ENCODE data around the gene TMEM214.

The TMEM214 gene

GRCh38 chr2:26989156-26989555 lies 43.6 kb upstream of the TMEM214 start:
- CTCF ChIA-PET: interaction anchor here (0.6 to 1.4 kb wide), 2 partner anchors 21 to 28 kb away, joined by 5 read pairs; no protein-coding TSS in a partner anchor
- POLR2A ChIA-PET: no interaction called here
- no peak for DNase-seq (ENCODE audit: extremely low spot score)
- TF ChIP-seq TARDBP (IDR thresholded peaks at IDR 0.05) (no peak), PKNOX1 (IDR thresholded peaks at IDR 0.05) (no peak), CTBP1 (IDR thresholded peaks at IDR 0.05; ENCODE audit: borderline replicate concordance) (no peak), FOXA1 (IDR thresholded peaks at IDR 0.05) (no peak), FOXM1 (IDR thresholded peaks at IDR 0.05; ENCODE audit: borderline replicate concordance) (no peak), NFRKB (IDR thresholded peaks at IDR 0.05) (no peak), L3MBTL2 (conservative IDR thresholded peaks at IDR 0.05) (no peak), ELF4 (IDR thresholded peaks at IDR 0.05) (no peak), ARNT (IDR thresholded peaks at IDR 0.05) (no peak), SP1 (IDR thresholded peaks at IDR 0.05) (no peak), ZNF384 (IDR thresholded peaks at IDR 0.05) (no peak), LEF1 (IDR thresholded peaks at IDR 0.05; ENCODE audit: borderline replicate concordance) (no peak), FOXK2 (IDR thresholded peaks at IDR 0.05) (no peak), SUZ12 (IDR thresholded peaks at IDR 0.05) (no peak), BHLHE40 (IDR thresholded peaks at IDR 0.05; ENCODE audit: borderline replicate concordance) (no peak), HDGF (IDR thresholded peaks at IDR 0.05; ENCODE audit: borderline replicate concordance) (no peak)

GRCh38 chr2:26991717-26992116 lies 41.0 kb upstream of the TMEM214 start:
- DNase-seq (ENCODE audit: extremely low spot score): no peak
- POLR2A ChIA-PET: no interaction called here
- TF ChIP-seq ELF4 (IDR thresholded peaks at IDR 0.05) (no peak), SUZ12 (IDR thresholded peaks at IDR 0.05) (no peak)
- CTCF ChIA-PET: no interaction called here

GRCh38 chr2:26993768-26994167 lies 39.0 kb upstream of the TMEM214 start:
- no peak for DNase-seq (ENCODE audit: extremely low spot score)
- POLR2A ChIA-PET: no interaction called here
- no peak for TF ChIP-seq FOXM1 (IDR thresholded peaks at IDR 0.05; ENCODE audit: borderline replicate concordance)
- TF ChIP-seq TARDBP (IDR thresholded peaks at IDR 0.05): no peak
- no peak for TF ChIP-seq CTBP1 (IDR thresholded peaks at IDR 0.05; ENCODE audit: borderline replicate concordance)
- no peak for TF ChIP-seq PKNOX1 (IDR thresholded peaks at IDR 0.05)
- no peak for TF ChIP-seq SP1 (IDR thresholded peaks at IDR 0.05)
- TF ChIP-seq BHLHE40 (IDR thresholded peaks at IDR 0.05; ENCODE audit: borderline replicate concordance): no peak
- TF ChIP-seq FOXK2 (IDR thresholded peaks at IDR 0.05): no peak
- no peak for TF ChIP-seq ELF4 (IDR thresholded peaks at IDR 0.05)
- no peak for TF ChIP-seq ARNT (IDR thresholded peaks at IDR 0.05)
- no peak for TF ChIP-seq NFRKB (IDR thresholded peaks at IDR 0.05)
- TF ChIP-seq L3MBTL2 (conservative IDR thresholded peaks at IDR 0.05): no peak
- CTCF ChIA-PET: interaction anchor here (0.6 to 1.3 kb wide), 3 partner anchors 23 to 110 kb away, joined by 3 to 4 read pairs (median 4); no protein-coding TSS in a partner anchor

GRCh38 chr2:26994983-26995382 lies 37.8 kb upstream of the TMEM214 start:
- TF ChIP-seq LEF1 (IDR thresholded peaks at IDR 0.05; ENCODE audit: borderline replicate concordance) (no peak), FOXA1 (IDR thresholded peaks at IDR 0.05) (no peak), ELF4 (IDR thresholded peaks at IDR 0.05) (no peak), L3MBTL2 (conservative IDR thresholded peaks at IDR 0.05) (no peak), FOXK2 (IDR thresholded peaks at IDR 0.05) (no peak), TARDBP (IDR thresholded peaks at IDR 0.05) (no peak), BHLHE40 (IDR thresholded peaks at IDR 0.05; ENCODE audit: borderline replicate concordance) (no peak), FOXM1 (IDR thresholded peaks at IDR 0.05; ENCODE audit: borderline replicate concordance) (no peak), HDGF (IDR thresholded peaks at IDR 0.05; ENCODE audit: borderline replicate concordance) (no peak), ZNF384 (IDR thresholded peaks at IDR 0.05) (no peak), SP1 (IDR thresholded peaks at IDR 0.05) (no peak), SUZ12 (IDR thresholded peaks at IDR 0.05) (no peak)
- no peak for DNase-seq (ENCODE audit: extremely low spot score)
- ChIA-PET CTCF (interaction anchor here (1.3 to 1.4 kb wide), 2 partner anchors 22 to 33 kb away, joined by 4 to 7 read pairs; no protein-coding TSS in a partner anchor), POLR2A (interaction anchor here (0.6 kb wide), 1 partner anchor 27 kb away, joined by 4 read pairs; no protein-coding TSS in a partner anchor)

- DNase-seq (ENCODE audit: extremely low spot score): no peak
- no peak for TF ChIP-seq PKNOX1 (IDR thresholded peaks at IDR 0.05)
- no peak for TF ChIP-seq FOXA1 (IDR thresholded peaks at IDR 0.05)
- TF ChIP-seq L3MBTL2 (conservative IDR thresholded peaks at IDR 0.05): no peak
- no peak for TF ChIP-seq NFRKB (IDR thresholded peaks at IDR 0.05)
- TF ChIP-seq ARNT (IDR thresholded peaks at IDR 0.05): no peak
- TF ChIP-seq ELF4 (IDR thresholded peaks at IDR 0.05): no peak
- ChIA-PET CTCF (no interaction called here), POLR2A (no interaction called here)
These were observed 35.4 kb upstream of the TMEM214 start for GRCh38 chr2:26997394-26997793.

GRCh38 chr2:26998323-26998722 lies 34.4 kb upstream of the TMEM214 start:
- ChIA-PET CTCF (no interaction called here), POLR2A (no interaction called here)
- TF ChIP-seq ZNF384 (IDR thresholded peaks at IDR 0.05) (no peak), FOXM1 (IDR thresholded peaks at IDR 0.05; ENCODE audit: borderline replicate concordance) (no peak), CTBP1 (IDR thresholded peaks at IDR 0.05; ENCODE audit: borderline replicate concordance) (no peak), FOXK2 (IDR thresholded peaks at IDR 0.05) (no peak), TARDBP (IDR thresholded peaks at IDR 0.05) (no peak), BHLHE40 (IDR thresholded peaks at IDR 0.05; ENCODE audit: borderline replicate concordance) (no peak), SUZ12 (IDR thresholded peaks at IDR 0.05) (no peak), HDGF (IDR thresholded peaks at IDR 0.05; ENCODE audit: borderline replicate concordance) (no peak), LEF1 (IDR thresholded peaks at IDR 0.05; ENCODE audit: borderline replicate concordance) (no peak), ELF4 (IDR thresholded peaks at IDR 0.05) (no peak), SP1 (IDR thresholded peaks at IDR 0.05) (no peak), L3MBTL2 (conservative IDR thresholded peaks at IDR 0.05) (no peak), NFRKB (IDR thresholded peaks at IDR 0.05) (no peak), ARNT (IDR thresholded peaks at IDR 0.05) (no peak), PKNOX1 (IDR thresholded peaks at IDR 0.05) (no peak)
- no peak for DNase-seq (ENCODE audit: extremely low spot score)
